ENCODE data around the gene CHODL.
A peak's percentile ranks its signal among the peaks of the same experiment; 100 is the strongest.

Gene CHODL

GRCh38 chr21:18244671-18245463 lies at the start of gene CHODL:
TSS of gene CHODL (plus strand) at chr21:18244833. CDS start at chr21:18245224, 391 bp downstream.
- no peak for DNase-seq (ENCODE audit: low spot score)
- Histone ChIP-seq H3K27ac (ENCODE audit: poor library complexity, severe bottlenecking) (no peak within 1 kb of the TSS), H3K36me3 (ENCODE audit: low read depth) (no peaks in the 10 kb centered on the region), H3K4me1 (ENCODE audit: insufficient read depth, poor library complexity, severe bottlenecking) (no peaks in the 10 kb centered on the region), H3K27me3 (ENCODE audit: insufficient read depth, poor library complexity, severe bottlenecking) (peaks cover 48% of the 10 kb centered on the region), H3K9me3 (ENCODE audit: severe bottlenecking) (no peaks in the 10 kb centered on the region), H3K4me3 (ENCODE audit: severe bottlenecking) (no peak within 1 kb of the TSS)
- no peak for TF ChIP-seq CTCF (IDR thresholded peaks at IDR 0.05; ENCODE audit: poor library complexity, severe bottlenecking)
- ATAC-seq (ENCODE audit: low read depth): peak; percentile 33; the same call in 1 of the 3 replicates

GRCh38 chr21:18204931-18205330 lies 39.7 kb upstream of the CHODL start:
- DNase-seq (ENCODE audit: low spot score) (no peak), ATAC-seq (ENCODE audit: low read depth) (0 out of 3 replicates have a peak, but pooled peaks have one; percentile 23)
- no peak overlapping the region for H3K27ac ChIP-seq (ENCODE audit: poor library complexity, severe bottlenecking)
- no peak overlapping the region for H3K4me3 ChIP-seq (ENCODE audit: severe bottlenecking)
- H3K36me3 ChIP-seq (ENCODE audit: low read depth): no peaks in the 10 kb centered on the region
- H3K4me1 ChIP-seq (ENCODE audit: insufficient read depth, poor library complexity, severe bottlenecking): no peaks in the 10 kb centered on the region
- no peaks in the 10 kb centered on the region for H3K27me3 ChIP-seq (ENCODE audit: insufficient read depth, poor library complexity, severe bottlenecking)
- H3K9me3 ChIP-seq (ENCODE audit: severe bottlenecking): no peaks in the 10 kb centered on the region
- no peak for TF ChIP-seq CTCF (IDR thresholded peaks at IDR 0.05; ENCODE audit: poor library complexity, severe bottlenecking)

- Histone ChIP-seq H3K9me3 (ENCODE audit: severe bottlenecking) (no peaks in the 10 kb centered on the region), H3K4me3 (ENCODE audit: severe bottlenecking) (no peak overlapping the region), H3K36me3 (ENCODE audit: low read depth) (no peaks in the 10 kb centered on the region), H3K27ac (ENCODE audit: poor library complexity, severe bottlenecking) (no peak overlapping the region), H3K4me1 (ENCODE audit: insufficient read depth, poor library complexity, severe bottlenecking) (no peaks in the 10 kb centered on the region), H3K27me3 (ENCODE audit: insufficient read depth, poor library complexity, severe bottlenecking) (no peaks in the 10 kb centered on the region)
- no peak for ATAC-seq (ENCODE audit: low read depth)
- no peak for DNase-seq (ENCODE audit: low spot score)
- TF ChIP-seq CTCF (IDR thresholded peaks at IDR 0.05; ENCODE audit: poor library complexity, severe bottlenecking): no peak
These were observed 26.3 kb upstream of the CHODL start for GRCh38 chr21:18218331-18218730.

GRCh38 chr21:18220498-18220897 lies 24.1 kb upstream of the CHODL start:
- Histone ChIP-seq H3K36me3 (ENCODE audit: low read depth) (no peaks in the 10 kb centered on the region), H3K9me3 (ENCODE audit: severe bottlenecking) (no peaks in the 10 kb centered on the region), H3K4me3 (ENCODE audit: severe bottlenecking) (no peak overlapping the region), H3K27me3 (ENCODE audit: insufficient read depth, poor library complexity, severe bottlenecking) (peaks cover 5% of the 10 kb centered on the region), H3K4me1 (ENCODE audit: insufficient read depth, poor library complexity, severe bottlenecking) (no peaks in the 10 kb centered on the region), H3K27ac (ENCODE audit: poor library complexity, severe bottlenecking) (no peak overlapping the region)
- DNase-seq (ENCODE audit: low spot score) (no peak), ATAC-seq (ENCODE audit: low read depth) (no peak)
- TF ChIP-seq CTCF (IDR thresholded peaks at IDR 0.05; ENCODE audit: poor library complexity, severe bottlenecking): no peak

GRCh38 chr21:18222346-18222745 lies 22.3 kb upstream of the CHODL start:
- no peaks in the 10 kb centered on the region for H3K36me3 ChIP-seq (ENCODE audit: low read depth)

More at GRCh38 chr21:18222346-18222745, 22.3 kb upstream of the CHODL start:
- ATAC-seq (ENCODE audit: low read depth) (no peak), DNase-seq (ENCODE audit: low spot score) (no peak)
- Histone ChIP-seq H3K4me3 (ENCODE audit: severe bottlenecking) (no peak overlapping the region), H3K4me1 (ENCODE audit: insufficient read depth, poor library complexity, severe bottlenecking) (no peaks in the 10 kb centered on the region), H3K27me3 (ENCODE audit: insufficient read depth, poor library complexity, severe bottlenecking) (peaks cover 11% of the 10 kb centered on the region), H3K9me3 (ENCODE audit: severe bottlenecking) (no peaks in the 10 kb centered on the region), H3K27ac (ENCODE audit: poor library complexity, severe bottlenecking) (no peak overlapping the region)
- TF ChIP-seq CTCF (IDR thresholded peaks at IDR 0.05; ENCODE audit: poor library complexity, severe bottlenecking): no peak

All from RWPE2 (cell line).